SK-N-MC (cell line): ENCODE measurements around the gene GRM8.

Source experiments
- EZH2 ChIP-seq: fragments of 200-600 bp; sonication (generic); IDR thresholded peaks from one replicate; pipeline ENCODE4 v1.6.1; 2017; ENCODE audit warnings: antibody characterized with exemption
- POLR2AphosphoS5 ChIP-seq: IDR thresholded peaks from 2 replicates; pipeline ENCODE4 v1.6.1; 2012; ENCODE audit warnings: mild to moderate bottlenecking, low read depth, low read length, borderline replicate concordance

DNA sequence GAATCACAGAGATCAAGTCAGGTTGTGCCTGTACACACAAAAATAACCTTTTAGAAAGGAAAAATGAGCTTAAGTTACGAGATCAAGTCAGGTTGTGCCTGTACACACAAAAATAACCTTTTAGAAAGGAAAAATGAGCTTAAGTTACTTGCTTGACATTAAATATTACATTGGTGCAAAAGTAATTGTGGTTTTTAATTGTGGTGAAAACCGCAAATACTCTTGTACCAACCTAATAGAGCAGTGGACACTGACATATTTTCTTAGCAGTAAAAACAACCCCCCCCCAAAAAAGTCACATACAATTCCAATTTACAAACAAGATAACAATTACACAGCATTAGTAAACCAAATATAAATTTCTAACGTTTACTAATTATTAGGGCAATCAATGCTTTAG, 595.6 kb downstream of the GRM8 start:
- TF ChIP-seq EZH2: no peak
- no peak for TF ChIP-seq POLR2AphosphoS5
